ENCODE results near the gene DNAL4. TPM values are rescaled to one million over a fixed set of nuclear protein-coding genes. Genes with fewer than 3 reads are reported as not detected.

Gene DNAL4
- total and polyA plus RNA-seq, 10 of the 15 experiments (the other 5 are each of a cell fraction or from before 2014, with no cell fraction given): 0.35 to 8.5 (median 6.3) TPM; not detected in 1

DNA sequence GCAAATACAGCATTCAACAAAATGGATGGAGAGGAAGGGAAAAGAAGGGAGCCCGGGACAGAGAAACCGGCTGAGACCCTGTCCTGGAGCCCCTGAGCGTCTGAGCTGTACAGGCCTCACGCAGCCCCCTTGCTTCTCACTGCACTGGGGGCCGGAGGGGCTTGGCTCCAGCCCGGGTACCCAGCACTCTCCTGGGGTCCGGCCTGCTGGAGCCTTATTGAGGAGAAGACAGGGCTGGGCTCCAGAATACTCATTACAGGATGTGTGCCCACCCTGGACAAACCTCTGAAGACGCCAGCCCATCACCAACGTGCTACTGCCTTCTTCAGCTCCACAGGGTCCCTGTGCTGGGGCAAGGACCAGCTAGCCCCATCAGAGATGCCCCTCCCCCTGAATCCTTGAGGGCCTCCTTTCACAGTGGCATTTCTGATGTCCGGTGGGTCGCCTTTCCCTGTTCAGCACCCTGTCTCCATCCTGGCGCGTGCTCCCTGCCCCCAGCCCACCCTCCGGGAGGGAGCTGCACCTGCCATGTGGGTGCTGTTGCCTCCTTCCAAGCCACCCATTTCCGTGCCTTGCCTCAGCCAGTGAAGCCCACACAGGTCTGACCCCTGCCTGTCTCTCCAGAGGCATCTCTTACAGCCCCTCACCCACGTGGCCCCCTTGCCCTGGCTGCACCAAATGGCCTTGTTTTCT is 23.5 kb downstream of the DNAL4 start:
- Histone ChIP-seq H3K36me3 (ENCODE audit: control insufficient read depth in 2 of 2, insufficient read depth in 2 of 2, low read length in 1 of 2) (no peaks in the 10 kb centered on the region), H3K9me3 (replicated peaks; ENCODE audit: control insufficient read depth, insufficient read depth, low read length) (no peaks in the 10 kb centered on the region), H3K4me2 (ENCODE audit: control insufficient read depth, insufficient read depth) (no peak overlapping the region), H3K27ac (ENCODE audit: control insufficient read depth, insufficient read depth) (no peak overlapping the region), H3K9ac (ENCODE audit: control insufficient read depth, insufficient read depth, low read length) (no peak overlapping the region), H3K27me3 (replicated peaks in 1 of 2; ENCODE audit: control insufficient read depth in 2 of 2, insufficient read depth in 2 of 2, low read length in 1 of 2) (no peaks in the 10 kb centered on the region; a peak in 1 of 4 replicates), H3K4me1 (ENCODE audit: control insufficient read depth, insufficient read depth, low read length) (no peaks in the 10 kb centered on the region), H3K79me2 (ENCODE audit: control insufficient read depth, insufficient read depth, low read length) (no peaks in the 10 kb centered on the region), H3K4me3 (no peak overlapping the region), H2AFZ (ENCODE audit: control insufficient read depth, low read depth, low read length) (no peak overlapping the region), H4K20me1 (ENCODE audit: control insufficient read depth, insufficient read depth) (no peaks in the 10 kb centered on the region)
- POLR2A ChIA-PET: interaction anchor here (1.0 kb wide), 1 partner anchor 356 kb away, joined by 3 read pairs; no protein-coding TSS in a partner anchor
- CTCF ChIA-PET: interaction anchor here (2.6 to 4.8 kb wide), 3 partner anchors 23 to 233 kb away, joined by 16 to 33 read pairs (median 17); no protein-coding TSS in a partner anchor
- no peak for ATAC-seq
- TF ChIP-seq FOXK2 (IDR thresholded peaks at IDR 0.05): no peak
- no peak for TF ChIP-seq BMI1 (IDR thresholded peaks at IDR 0.05; ENCODE audit: borderline replicate concordance)
- TF ChIP-seq, protein P1, sequence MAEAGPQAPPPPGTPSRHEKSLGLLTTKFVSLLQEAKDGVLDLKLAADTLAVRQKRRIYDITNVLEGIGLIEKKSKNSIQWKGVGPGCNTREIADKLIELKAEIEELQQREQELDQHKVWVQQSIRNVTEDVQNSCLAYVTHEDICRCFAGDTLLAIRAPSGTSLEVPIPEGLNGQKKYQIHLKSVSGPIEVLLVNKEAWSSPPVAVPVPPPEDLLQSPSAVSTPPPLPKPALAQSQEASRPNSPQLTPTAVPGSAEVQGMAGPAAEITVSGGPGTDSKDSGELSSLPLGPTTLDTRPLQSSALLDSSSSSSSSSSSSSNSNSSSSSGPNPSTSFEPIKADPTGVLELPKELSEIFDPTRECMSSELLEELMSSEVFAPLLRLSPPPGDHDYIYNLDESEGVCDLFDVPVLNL (IDR thresholded peaks at IDR 0.05; ENCODE audit: low read depth, low read length): no peak
- TF ChIP-seq ZNF217 (IDR thresholded peaks at IDR 0.05): no peak
- no peak for TF ChIP-seq JUNB (IDR thresholded peaks at IDR 0.05)
- TF ChIP-seq, protein P2, sequence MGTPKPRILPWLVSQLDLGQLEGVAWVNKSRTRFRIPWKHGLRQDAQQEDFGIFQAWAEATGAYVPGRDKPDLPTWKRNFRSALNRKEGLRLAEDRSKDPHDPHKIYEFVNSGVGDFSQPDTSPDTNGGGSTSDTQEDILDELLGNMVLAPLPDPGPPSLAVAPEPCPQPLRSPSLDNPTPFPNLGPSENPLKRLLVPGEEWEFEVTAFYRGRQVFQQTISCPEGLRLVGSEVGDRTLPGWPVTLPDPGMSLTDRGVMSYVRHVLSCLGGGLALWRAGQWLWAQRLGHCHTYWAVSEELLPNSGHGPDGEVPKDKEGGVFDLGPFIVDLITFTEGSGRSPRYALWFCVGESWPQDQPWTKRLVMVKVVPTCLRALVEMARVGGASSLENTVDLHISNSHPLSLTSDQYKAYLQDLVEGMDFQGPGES (IDR thresholded peaks at IDR 0.05): no peak
- TF ChIP-seq, protein P3, sequence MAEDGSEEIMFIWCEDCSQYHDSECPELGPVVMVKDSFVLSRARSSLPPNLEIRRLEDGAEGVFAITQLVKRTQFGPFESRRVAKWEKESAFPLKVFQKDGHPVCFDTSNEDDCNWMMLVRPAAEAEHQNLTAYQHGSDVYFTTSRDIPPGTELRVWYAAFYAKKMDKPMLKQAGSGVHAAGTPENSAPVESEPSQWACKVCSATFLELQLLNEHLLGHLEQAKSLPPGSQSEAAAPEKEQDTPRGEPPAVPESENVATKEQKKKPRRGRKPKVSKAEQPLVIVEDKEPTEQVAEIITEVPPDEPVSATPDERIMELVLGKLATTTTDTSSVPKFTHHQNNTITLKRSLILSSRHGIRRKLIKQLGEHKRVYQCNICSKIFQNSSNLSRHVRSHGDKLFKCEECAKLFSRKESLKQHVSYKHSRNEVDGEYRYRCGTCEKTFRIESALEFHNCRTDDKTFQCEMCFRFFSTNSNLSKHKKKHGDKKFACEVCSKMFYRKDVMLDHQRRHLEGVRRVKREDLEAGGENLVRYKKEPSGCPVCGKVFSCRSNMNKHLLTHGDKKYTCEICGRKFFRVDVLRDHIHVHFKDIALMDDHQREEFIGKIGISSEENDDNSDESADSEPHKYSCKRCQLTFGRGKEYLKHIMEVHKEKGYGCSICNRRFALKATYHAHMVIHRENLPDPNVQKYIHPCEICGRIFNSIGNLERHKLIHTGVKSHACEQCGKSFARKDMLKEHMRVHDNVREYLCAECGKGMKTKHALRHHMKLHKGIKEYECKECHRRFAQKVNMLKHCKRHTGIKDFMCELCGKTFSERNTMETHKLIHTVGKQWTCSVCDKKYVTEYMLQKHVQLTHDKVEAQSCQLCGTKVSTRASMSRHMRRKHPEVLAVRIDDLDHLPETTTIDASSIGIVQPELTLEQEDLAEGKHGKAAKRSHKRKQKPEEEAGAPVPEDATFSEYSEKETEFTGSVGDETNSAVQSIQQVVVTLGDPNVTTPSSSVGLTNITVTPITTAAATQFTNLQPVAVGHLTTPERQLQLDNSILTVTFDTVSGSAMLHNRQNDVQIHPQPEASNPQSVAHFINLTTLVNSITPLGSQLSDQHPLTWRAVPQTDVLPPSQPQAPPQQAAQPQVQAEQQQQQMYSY (CRISPR knock-in tag; IDR thresholded peaks at IDR 0.05): no peak
- no peak for DNase-seq (ENCODE audit: low read depth, low spot score)
- in situ Hi-C loops (cut with MboI) (no loop called here), intact Hi-C loops (cut with micrococcal nuclease; ENCODE audit: unreplicated experiment) (no loop called here)
- FAIRE-seq: no peak
- RAD21 ChIA-PET (ENCODE audit: unreplicated experiment): interaction anchor here (1.5 to 2.5 kb wide), 3 partner anchors 36 to 233 kb away, joined by 3 to 23 read pairs (median 19); no protein-coding TSS in a partner anchor
- 58% methylated on average over 15 of the region's 16 CpGs for WGBS (ENCODE audit: insufficient coverage, insufficient replicate concordance, low lambda C conversion rate, missing lambda C conversion rate)
- BruUV-seq (replicated peaks): no TSS peak
- SMC1A ChIA-PET (ENCODE audit: uncharacterized antibody, unreplicated experiment): interaction anchor here (2.2 kb wide), 1 partner anchor 233 kb away, joined by 8 read pairs; no protein-coding TSS in a partner anchor
